H9 (cell line): ENCODE results near the gene AGMO. TPM values are rescaled to one million over a fixed set of nuclear protein-coding genes. Genes with fewer than 3 reads are reported as not detected.

Experiments
- DNase-seq: peaks from one replicate; pipeline ENCODE4 v3.0.0-alpha.2; 2017
- H2AFZ ChIP-seq: one replicate; pipeline ENCODE4 v1.6.1; 2013; ENCODE audit warnings: mild to moderate bottlenecking, low read length, control low read depth, moderate library complexity
- H2AK5ac ChIP-seq: 2 replicates; pipeline ENCODE4 v1.6.1; 2013; ENCODE audit warnings: low read length, control low read depth, mixed read lengths; ENCODE audit not compliant: insufficient read length
- H2BK120ac ChIP-seq: one replicate; pipeline ENCODE4 v1.6.1; 2013; ENCODE audit warnings: low read depth, mild to moderate bottlenecking, low read length, control low read depth, inconsistent platforms; ENCODE audit not compliant: poor library complexity, severe bottlenecking
- H2BK12ac ChIP-seq: 2 replicates; pipeline ENCODE4 v1.6.1; 2013; ENCODE audit warnings: low read length, control low read depth, mixed read lengths, low read depth; ENCODE audit not compliant: insufficient read length
- H2BK15ac ChIP-seq: 2 replicates; pipeline ENCODE4 v1.6.1; 2013; ENCODE audit warnings: low read depth, low read length, control low read depth
- H2BK20ac ChIP-seq: one replicate; pipeline ENCODE4 v1.6.1; 2013; ENCODE audit warnings: low read depth, mild to moderate bottlenecking, low read length, control low read depth, inconsistent platforms; ENCODE audit not compliant: poor library complexity, severe bottlenecking
- H2BK5ac ChIP-seq: 2 replicates; pipeline ENCODE4 v1.6.1; 2013; ENCODE audit warnings: low read length, control low read depth, mixed read lengths; ENCODE audit not compliant: insufficient read length
- H3K14ac ChIP-seq: 2 replicates; pipeline ENCODE4 v1.6.1; 2013; ENCODE audit warnings: low read length, control low read depth; ENCODE audit not compliant: insufficient read depth
- H3K18ac ChIP-seq: 2 replicates; pipeline ENCODE4 v1.6.1; 2013; ENCODE audit warnings: low read depth, mild to moderate bottlenecking, mixed read lengths, low read length, control low read depth; ENCODE audit not compliant: insufficient read length
- H3K23ac ChIP-seq: 2 replicates; pipeline ENCODE4 v1.6.1; 2013; ENCODE audit warnings: low read length, control low read depth, mixed read lengths, low read depth; ENCODE audit not compliant: insufficient read length
- H3K23me2 ChIP-seq: 2 replicates; pipeline ENCODE4 v1.6.1; 2013; ENCODE audit warnings: low read depth, mild to moderate bottlenecking, mixed read lengths, low read length, control low read depth; ENCODE audit not compliant: insufficient read length, poor library complexity, severe bottlenecking
- H3K27ac ChIP-seq: 2 replicates; pipeline ENCODE4 v1.5.1; 2013; ENCODE audit warnings: low read length, control low read depth, mixed read lengths, low read depth; ENCODE audit not compliant: insufficient read length
- H3K27me3 ChIP-seq: 2 replicates; pipeline ENCODE4 v1.6.1; 2013; ENCODE audit warnings: low read length, control low read depth, inconsistent platforms; ENCODE audit not compliant: insufficient read depth
- H3K4ac ChIP-seq: 2 replicates; pipeline ENCODE4 v1.6.1; 2013; ENCODE audit warnings: low read depth, mild to moderate bottlenecking, control low read depth, inconsistent platforms, low read length, moderate library complexity
- H3K4me1 ChIP-seq: 2 replicates; pipeline ENCODE4 v1.6.1; 2013; ENCODE audit warnings: low read length, control low read depth, inconsistent platforms; ENCODE audit not compliant: insufficient read depth
- H3K4me2 ChIP-seq: 2 replicates; pipeline ENCODE4 v1.6.1; 2013; ENCODE audit warnings: low read length, control low read depth, mixed read lengths; ENCODE audit not compliant: insufficient read length, insufficient read depth
- H3K56ac ChIP-seq: 2 replicates; pipeline ENCODE4 v1.6.1; 2013; ENCODE audit warnings: low read depth, mild to moderate bottlenecking, mixed read lengths, low read length, control low read depth; ENCODE audit not compliant: insufficient read length
- H3K79me1 ChIP-seq: 2 replicates; pipeline ENCODE4 v1.6.1; 2013; ENCODE audit warnings: low read depth, mild to moderate bottlenecking, moderate library complexity, low read length, control low read depth, inconsistent platforms; ENCODE audit not compliant: insufficient read depth, poor library complexity, severe bottlenecking
- H3K79me2 ChIP-seq: 2 replicates; pipeline ENCODE4 v1.6.1; 2013; ENCODE audit warnings: low read length, control low read depth, inconsistent platforms; ENCODE audit not compliant: insufficient read depth
- H3K9ac ChIP-seq: 2 replicates; pipeline ENCODE4 v1.6.1; 2013; ENCODE audit warnings: low read length, control low read depth, mixed read lengths; ENCODE audit not compliant: insufficient read length; ENCODE audit errors: extremely low read depth
- H3K9me3 ChIP-seq: one replicate; pipeline ENCODE4 v1.6.1; 2013; ENCODE audit warnings: low read depth, low read length, inconsistent platforms; ENCODE audit not compliant: control insufficient read depth
- H3T11ph ChIP-seq: one replicate; pipeline ENCODE4 v1.6.1; 2013; ENCODE audit warnings: mild to moderate bottlenecking, low read length, control low read depth, inconsistent platforms
- H4K20me1 ChIP-seq: one replicate; pipeline ENCODE4 v1.6.1; 2013; ENCODE audit not compliant: control insufficient read depth, insufficient read length, insufficient read depth
- H4K5ac ChIP-seq: 2 replicates; pipeline ENCODE4 v1.6.1; 2013; ENCODE audit warnings: low read depth, mild to moderate bottlenecking, mixed read lengths, low read length, control low read depth; ENCODE audit not compliant: insufficient read length
- H4K8ac ChIP-seq: replicated peaks from 2 replicates; pipeline ENCODE4 v1.6.1; 2013; ENCODE audit warnings: low read length, control low read depth, mixed read lengths, low read depth; ENCODE audit not compliant: insufficient read length
- H4K91ac ChIP-seq: 2 replicates; pipeline ENCODE4 v1.6.1; 2013; ENCODE audit warnings: low read depth, mild to moderate bottlenecking, moderate library complexity, mixed read lengths, low read length, control low read depth; ENCODE audit not compliant: insufficient read length
- H3K27ac Mint-ChIP-seq, 3 experiments: 2 replicates in 2 of 3; 3 replicates in 1 of 3; pipeline ENCODE4 v1.8.0; 2020 to 2021; ENCODE audit warnings: mixed read lengths in 3 of 3, mild to moderate bottlenecking in 1 of 3, moderate library complexity in 1 of 3
- H3K27me3 Mint-ChIP-seq: 2 replicates; pipeline ENCODE4 v1.8.0; 2021; ENCODE audit warnings: low read depth, mild to moderate bottlenecking, moderate library complexity, mixed read lengths
- H3K36me3 Mint-ChIP-seq, 3 experiments: 2 replicates in 2 of 3; 3 replicates in 1 of 3; pipeline ENCODE4 v1.8.0; 2020 to 2021; ENCODE audit warnings: low read depth in 3 of 3, mixed read lengths in 3 of 3; ENCODE audit not compliant: insufficient read depth in 1 of 3
- H3K4me1 Mint-ChIP-seq, 2 experiments: 2 replicates each; pipeline ENCODE4 v1.8.0; 2020; ENCODE audit warnings: mixed read lengths in 2 of 2
- H3K4me3 Mint-ChIP-seq, 2 experiments: 2 replicates in 1 of 2; 3 replicates in 1 of 2; pipeline ENCODE4 v1.8.0; 2020 to 2021; ENCODE audit warnings: mild to moderate bottlenecking in 2 of 2, mixed read lengths in 2 of 2, moderate library complexity in 1 of 2
- H3K9me3 Mint-ChIP-seq, 2 experiments: 2 replicates in 1 of 2; 3 replicates in 1 of 2; pipeline ENCODE4 v1.8.0; 2020; ENCODE audit warnings: mild to moderate bottlenecking in 2 of 2, mixed read lengths in 2 of 2, moderate library complexity in 1 of 2
- CTCF ChIP-seq: fragments of 200-600 bp; sonication (generic); conservative IDR thresholded peaks from 3 replicates; pipeline ENCODE4 v1.8.0; 2021; ENCODE audit warnings: antibody characterized with exemption, mild to moderate bottlenecking
- WGBS: extraction: QIAGEN DNeasy Blood & Tissue Kit; methylation state at CpG from one replicate; pipeline ENCODE4 v1.1.7; 2013; ENCODE audit warnings: missing lambda C conversion rate, low lambda C conversion rate, mixed read lengths; ENCODE audit not compliant: insufficient read length; ENCODE audit errors: extremely low coverage; 5-methylcytosine and 5-hydroxymethylcytosine counted together
- total RNA-seq: library from RNA; stranded (reverse); gene quantifications from 2 replicates; pipeline ENCODE4 v1.2.1, GENCODE V29; 2021

AGMO gene
- total RNA-seq, 1 experiment from 2014 or later, result 0.70 TPM

- H3K9me3 ChIP-seq, result no peaks in the 10 kb centered on the region
- H3K18ac ChIP-seq, result no peak overlapping the region
- H4K5ac ChIP-seq, result no peak overlapping the region
- H3K23ac ChIP-seq, result no peak overlapping the region
- H3K4me2 ChIP-seq, result no peak overlapping the region
- H3K14ac ChIP-seq, result no peak overlapping the region
- H3K4me1 ChIP-seq, result no peaks in the 10 kb centered on the region
- H3K27ac Mint-ChIP-seq, result no peak overlapping the region; a peak in 1 of 7 replicates
- no peak for TF ChIP-seq CTCF
- H3K79me1 ChIP-seq, result no peaks in the 10 kb centered on the region
- no peak overlapping the region for H2BK5ac ChIP-seq
- H3K9ac ChIP-seq, result no peak overlapping the region
- H2BK15ac ChIP-seq, result no peak overlapping the region
- H2AFZ ChIP-seq, result no peak overlapping the region
- H3K4ac ChIP-seq, result no peak overlapping the region
- WGBS, result no CpG with 5 or more reads among the region's 3 CpGs
- H3K27me3 ChIP-seq, result no peaks in the 10 kb centered on the region
- no peak overlapping the region for H4K8ac ChIP-seq
- H3K56ac ChIP-seq, result no peak overlapping the region
- no peaks in the 10 kb centered on the region for H3K4me1 Mint-ChIP-seq
- H3K36me3 Mint-ChIP-seq, result no peaks in the 10 kb centered on the region
- no peaks in the 10 kb centered on the region for H3K9me3 Mint-ChIP-seq
- H2BK120ac ChIP-seq, result no peak overlapping the region
- no peak overlapping the region for H3K4me3 Mint-ChIP-seq
- no peak overlapping the region for H4K91ac ChIP-seq
- DNase-seq, result no peak
- H3K27me3 Mint-ChIP-seq, result no peaks in the 10 kb centered on the region
- no peak overlapping the region for H2AK5ac ChIP-seq
- H3K27ac ChIP-seq, result no peak overlapping the region
- H2BK20ac ChIP-seq, result no peak overlapping the region
- no peak overlapping the region for H2BK12ac ChIP-seq
- no peaks in the 10 kb centered on the region for H4K20me1 ChIP-seq
- no peak overlapping the region for H3T11ph ChIP-seq
- H3K23me2 ChIP-seq, result no peaks in the 10 kb centered on the region
- no peaks in the 10 kb centered on the region for H3K79me2 ChIP-seq
These were observed 97.1 kb downstream of the AGMO start for GRCh38 chr7:15464667-15465121.
